SK-N-SH (cell line): ENCODE results near the gene STRN3. TPM values are rescaled to one million over a fixed set of nuclear protein-coding genes. Genes with fewer than 3 reads are reported as not detected.
"Not testable (repeated sequence)": the region's sequence is repeated elsewhere in the genome, so short reads cannot be mapped to it uniquely, and the experiment has no call there.

Experiments
- CTCF ChIA-PET: fragments of 300-600, 350-600 bp; formaldehyde crosslinking; extraction: SDS; loops from one replicate; lab custom pipeline; 2021; lab: Yijun Ruan, JAX
- POLR2A ChIA-PET: fragments of 350-600 bp; sonication (Branson Sonifier 250); formaldehyde crosslinking; extraction: SDS; loops from one replicate; lab custom pipeline; 2020; ENCODE audit warnings: antibody characterized with exemption, inconsistent platforms; lab: Yijun Ruan, JAX
- DNase-seq: peaks from one replicate; pipeline ENCODE4 v3.0.0; 2012
- H2AFZ ChIP-seq: fragments of 200-600 bp; sonication (generic); 2 replicates; pipeline ENCODE4 v1.8.1; 2016; ENCODE audit warnings: antibody characterized with exemption, mild to moderate bottlenecking, low read depth
- H3F3A ChIP-seq: fragments of 200-600 bp; sonication (generic); replicated peaks from 2 replicates; pipeline ENCODE3; 2016; ENCODE audit warnings: antibody characterized with exemption, mild to moderate bottlenecking; ENCODE audit not compliant: insufficient read depth
- H3K27ac ChIP-seq, 2 experiments: fragments of 200-500 bp in 1 of 2; fragments of 200-600 bp in 1 of 2; sonication (Bioruptor generic) in 1 of 2; sonication (generic), shearing (Covaris generic) in 1 of 2; 2 replicates each; pipeline versions ENCODE4 v1.5.1 to v1.6.1; 2014 to 2016; ENCODE audit warnings: low read depth in 2 of 2, inconsistent platforms in 1 of 2, low read length in 1 of 2, mild to moderate bottlenecking in 1 of 2, mixed read lengths in 1 of 2
- H3K27me3 ChIP-seq: fragments of 200-600 bp; sonication (generic), shearing (Covaris generic); 2 replicates; pipeline ENCODE4 v1.6.1; 2016; ENCODE audit warnings: mixed run types; ENCODE audit not compliant: insufficient read depth
- H3K36me3 ChIP-seq, 2 experiments: fragments of 200-500 bp in 1 of 2; fragments of 200-600 bp in 1 of 2; sonication (Bioruptor generic) in 1 of 2; sonication (generic) in 1 of 2; replicated peaks in 1 of 2; 2 replicates each; pipeline versions ENCODE3 to v1.5.1; 2014 to 2016; ENCODE audit warnings: low read length in 1 of 2, mild to moderate bottlenecking in 1 of 2; ENCODE audit not compliant: insufficient read depth in 2 of 2, control insufficient read depth in 1 of 2
- H3K4me1 ChIP-seq, 2 experiments: fragments of 200-500 bp in 1 of 2; fragments of 200-600 bp in 1 of 2; sonication (Bioruptor generic) in 1 of 2; sonication (generic), shearing (Covaris generic) in 1 of 2; 2 replicates each; pipeline versions ENCODE4 v1.5.1 to v1.6.1; 2014 to 2016; ENCODE audit warnings: low read depth in 1 of 2, low read length in 1 of 2, mixed run types in 1 of 2; ENCODE audit not compliant: insufficient read depth in 2 of 2, control insufficient read depth in 1 of 2
- H3K4me2 ChIP-seq: fragments of 200-600 bp; sonication (generic), shearing (Covaris generic); 2 replicates; pipeline ENCODE4 v1.6.1; 2017; ENCODE audit warnings: mixed run types
- H3K4me3 ChIP-seq, 2 experiments: fragments of 200-500 bp in 1 of 2; fragments of 200-600 bp in 1 of 2; sonication (Bioruptor generic) in 1 of 2; sonication (generic), shearing (Covaris generic) in 1 of 2; 2 replicates each; pipeline versions ENCODE4 v1.5.1 to v1.8.1; 2014 to 2016; ENCODE audit warnings: low read depth in 2 of 2, inconsistent platforms in 1 of 2, low read length in 1 of 2, mild to moderate bottlenecking in 1 of 2, mixed read lengths in 1 of 2, moderate library complexity in 1 of 2
- H3K79me2 ChIP-seq: fragments of 200-600 bp; sonication (generic); 2 replicates; pipeline ENCODE4 v1.8.1; 2017; ENCODE audit warnings: mild to moderate bottlenecking; ENCODE audit not compliant: insufficient read depth
- H3K9ac ChIP-seq: fragments of 200-600 bp; sonication (generic); 2 replicates; pipeline ENCODE4 v1.6.1; 2017; ENCODE audit warnings: mixed run types
- H3K9me2 ChIP-seq: fragments of 200-600 bp; sonication (generic); 2 replicates; pipeline ENCODE4 v1.6.1; 2017; ENCODE audit warnings: mixed run types
- H3K9me3 ChIP-seq: fragments of 200-600 bp; sonication (generic); 2 replicates; pipeline ENCODE4 v1.6.1; 2017; ENCODE audit warnings: mixed run types, mild to moderate bottlenecking, moderate library complexity
- H4K20me1 ChIP-seq: fragments of 200-600 bp; sonication (generic); 2 replicates; pipeline ENCODE4 v1.6.1; 2017; ENCODE audit warnings: mild to moderate bottlenecking, mixed run types; ENCODE audit not compliant: insufficient read depth
- CHD2 ChIP-seq: fragments of 150-350 bp; IDR thresholded peaks from 2 replicates; pipeline ENCODE4 v1.6.1; 2018; ENCODE audit warnings: low read length; ENCODE audit not compliant: partially characterized antibody
- EP300 ChIP-seq, 2 experiments: IDR thresholded peaks; 2 replicates each; pipeline versions ENCODE4 v1.4.0 to v1.6.1; 2012; ENCODE audit warnings: borderline replicate concordance in 1 of 2, low read depth in 1 of 2, low read length in 1 of 2
- EZH2phosphoT487 ChIP-seq: fragments of 200-600 bp; sonication (generic); IDR thresholded peaks from 2 replicates; pipeline ENCODE4 v1.6.1; 2017; ENCODE audit warnings: low read depth, mixed run types, mild to moderate bottlenecking, antibody characterized with exemption, moderate library complexity, borderline replicate concordance
- FOSL2 ChIP-seq: IDR thresholded peaks from 2 replicates; pipeline ENCODE4 v1.4.0; 2012; ENCODE audit warnings: low read depth, mild to moderate bottlenecking, moderate library complexity, borderline replicate concordance
- FOXJ3 ChIP-seq: sonication (generic); formaldehyde crosslinking; IDR thresholded peaks from 2 replicates; pipeline ENCODE4 v1.5.1; 2020; ENCODE audit warnings: mild to moderate bottlenecking, missing genetic modification reagents
- GATA2 ChIP-seq: sonication (generic); formaldehyde crosslinking; IDR thresholded peaks from 2 replicates; pipeline ENCODE4 v1.5.0; 2020; ENCODE audit warnings: mild to moderate bottlenecking, missing genetic modification reagents
- JUND ChIP-seq: IDR thresholded peaks from 2 replicates; pipeline ENCODE4 v1.4.0; 2012
- MEF2A ChIP-seq: IDR thresholded peaks from 2 replicates; pipeline ENCODE4 v1.4.0; 2012; ENCODE audit warnings: low read depth, borderline replicate concordance
- MXI1 ChIP-seq: IDR thresholded peaks from 2 replicates; pipeline ENCODE4 v1.6.1; 2012; ENCODE audit warnings: mild to moderate bottlenecking, low read depth, low read length, improper control_type of control experiment
- PBX3 ChIP-seq: IDR thresholded peaks from 2 replicates; pipeline ENCODE4; 2012
- RAD21 ChIP-seq: IDR thresholded peaks from 2 replicates; pipeline ENCODE4 v1.6.1; 2012; ENCODE audit warnings: mild to moderate bottlenecking, low read length
- RCOR1 ChIP-seq: fragments of 150-350 bp; IDR thresholded peaks from 2 replicates; pipeline ENCODE4 v1.6.1; 2017; ENCODE audit warnings: antibody characterized with exemption, low read length
- TAF1 ChIP-seq: IDR thresholded peaks from 2 replicates; pipeline ENCODE4 v1.6.1; 2012; ENCODE audit warnings: low read depth, mild to moderate bottlenecking, low read length, moderate library complexity, borderline replicate concordance
- TCF12 ChIP-seq: IDR thresholded peaks from 2 replicates; pipeline ENCODE4 v1.4.0; 2012
- USF1 ChIP-seq: IDR thresholded peaks from 2 replicates; pipeline ENCODE4 v1.4.0; 2012; ENCODE audit warnings: low read depth, borderline replicate concordance
- USF2 ChIP-seq: fragments of 150-350 bp; IDR thresholded peaks from 2 replicates; pipeline ENCODE4 v1.6.1; 2017; ENCODE audit warnings: antibody characterized with exemption, low read length, low read depth, borderline replicate concordance
- WGBS: methylation state at CpG from one replicate; pipeline ENCODE4 v1.1.6; 2017; ENCODE audit warnings: low lambda C conversion rate; 5-methylcytosine and 5-hydroxymethylcytosine counted together
- polyA plus RNA-seq, 3 experiments: library from polyadenylated mRNA; depleted of rRNA; stranded (reverse); fragments of >200 nt; gene quantifications; 2 replicates each; pipeline ENCODE4 v1.2.3, GENCODE V29; 2012

STRN3 gene
- polyA plus RNA-seq, 1 of the 3 experiments (the other 2 are of a cell fraction), result 7.2 TPM

GRCh38 chr14:30935445-30935844, 90.7 kb downstream of the STRN3 start (continued):
- TF ChIP-seq MEF2A (no peak), RCOR1 (no peak), CHD2 (no peak), EZH2phosphoT487 (no peak), TCF12 (no peak)

- H3K27ac ChIP-seq, H3K9me3 ChIP-seq, H2AFZ ChIP-seq, H3K9ac ChIP-seq, H4K20me1 ChIP-seq, H3K4me2 ChIP-seq, H3K9me2 ChIP-seq, CTCF ChIA-PET, H3K4me1 ChIP-seq, POLR2A ChIA-PET, DNase-seq, H3K4me3 ChIP-seq, H3K27me3 ChIP-seq: not testable (repeated sequence)
- peaks cover 31% of the 10 kb centered on the region for H3K79me2 ChIP-seq
- H3F3A ChIP-seq, result peaks cover 24% of the 10 kb centered on the region
- over 99% methylated on average over 13 of the region's 13 CpGs for WGBS
- peaks cover 31 to 59% of the 10 kb centered on the region in 2 experiments for H3K36me3 ChIP-seq
Observed at GRCh38 chr14:30933937-30934336, 92.2 kb downstream of the STRN3 start.

GRCh38 chr14:30928462-30928861, 97.7 kb downstream of the STRN3 start:
- Histone ChIP-seq H3K4me2 (no peak overlapping the region), H3F3A (peaks cover 19% of the 10 kb centered on the region), H3K27me3 (no peaks in the 10 kb centered on the region), H3K9me3 (no peaks in the 10 kb centered on the region), H3K79me2 (peaks cover 13% of the 10 kb centered on the region), H3K27ac (no peak overlapping the region), H3K9me2 (peaks cover 5% of the 10 kb centered on the region; the same call in 1 of the 2 replicates), H3K4me1 (peaks cover 2 to 13% of the 10 kb centered on the region in 2 experiments; a peak in 3 of 4 replicates), H4K20me1 (peaks cover 7% of the 10 kb centered on the region; the same call in 1 of the 2 replicates), H3K36me3 (peaks cover 5 to 28% of the 10 kb centered on the region in 2 experiments), H3K4me3 (no peak overlapping the region), H2AFZ (no peak overlapping the region), H3K9ac (no peak overlapping the region)
- no peak for DNase-seq
- ChIA-PET CTCF (no interaction called here), POLR2A (no interaction called here)
- TF ChIP-seq RAD21, result no peak

GRCh38 chr14:30925254-30925653, 100.9 kb downstream of the STRN3 start:
- peaks cover under 1% of the 10 kb centered on the region; the same call in 1 of the 2 replicates for H3K9me2 ChIP-seq
- no peak overlapping the region for H3K4me3 ChIP-seq
- H3K36me3 ChIP-seq, result peaks cover 12 to 29% of the 10 kb centered on the region in 2 experiments
- H3K4me1 ChIP-seq, result peaks cover 4 to 19% of the 10 kb centered on the region in 2 experiments; a peak in 2 of 4 replicates
- H4K20me1 ChIP-seq, result peaks cover 2% of the 10 kb centered on the region; the same call in 1 of the 2 replicates
- peaks cover 14% of the 10 kb centered on the region; the same call in 1 of the 2 replicates for H3K79me2 ChIP-seq
- 95% methylated on average over 2 of the region's 2 CpGs for WGBS
- H3K27me3 ChIP-seq, result no peaks in the 10 kb centered on the region
- ChIA-PET POLR2A (no interaction called here), CTCF (interaction anchor here (0.7 to 2.0 kb wide), 3 partner anchors 18 to 248 kb away, joined by 3 to 5 read pairs (median 4); no protein-coding TSS in a partner anchor)
- no peak overlapping the region for H3K9ac ChIP-seq
- no peak overlapping the region for H3K4me2 ChIP-seq
- H3K27ac ChIP-seq, result no peak overlapping the region
- DNase-seq, result no peak
- H2AFZ ChIP-seq, result no peak overlapping the region
- H3F3A ChIP-seq, result peaks cover 6% of the 10 kb centered on the region
- H3K9me3 ChIP-seq, result no peaks in the 10 kb centered on the region
- no peak for TF ChIP-seq FOXJ3 (CRISPR knock-in tag)
- TF ChIP-seq USF2, result no peak
- TF ChIP-seq PBX3, result no peak
- TF ChIP-seq CHD2, result no peak
- TF ChIP-seq EP300 (IDR thresholded peaks at IDR 0.05; ENCODE audit: borderline replicate concordance in 1 of 2, low read depth in 1 of 2, low read length in 1 of 2), result no peak
- TF ChIP-seq TAF1, result no peak
- TF ChIP-seq GATA2 (CRISPR knock-in tag), result no peak
- TF ChIP-seq JUND, result no peak
- TF ChIP-seq MXI1, result no peak
- no peak for TF ChIP-seq USF1
- no peak for TF ChIP-seq FOSL2
